ENCODE data around the gene NENF. TPM values are rescaled to one million over a fixed set of nuclear protein-coding genes. Genes with fewer than 3 reads are reported as not detected.
"Not testable (repeated sequence)": the region's sequence is repeated elsewhere in the genome, so short reads cannot be mapped to it uniquely, and the experiment has no call there.

Gene NENF
- total RNA-seq, result 10 to 100 TPM; 43.9 to 49.7 TPM

- peaks cover 18% of the 10 kb centered on the region for H3K4me1 Mint-ChIP-seq
- ATAC-seq (replicated peaks), result peak; percentile 99
- H3K36me3 Mint-ChIP-seq (ENCODE audit: low read depth), result no peaks in the 10 kb centered on the region
- no peaks in the 10 kb centered on the region for H3K9me3 Mint-ChIP-seq
- peak within 1 kb of the TSS; percentile 76 for H3K27ac Mint-ChIP-seq
- no peaks in the 10 kb centered on the region for H3K27me3 Mint-ChIP-seq
- peak within 1 kb of the TSS; percentile 82 for H3K4me3 Mint-ChIP-seq
Measured at GRCh38 chr1:212432661-212433576, at the start of gene NENF. Gene NENF (plus strand): TSS chr1:212432920. CDS start chr1:212432944, 24 bp downstream.

GRCh38 chr1:212386029-212386428 is 46.7 kb upstream of the NENF start:
- peak overlapping the region; percentile 29 for H3K27ac Mint-ChIP-seq
- peaks cover 6% of the 10 kb centered on the region for H3K4me1 Mint-ChIP-seq
- ATAC-seq (replicated peaks), result no peak
- peaks cover 76% of the 10 kb centered on the region for H3K36me3 Mint-ChIP-seq (ENCODE audit: low read depth)
- H3K27me3 Mint-ChIP-seq, result no peaks in the 10 kb centered on the region
- H3K4me3 Mint-ChIP-seq, result no peak overlapping the region
- peaks cover 3% of the 10 kb centered on the region for H3K9me3 Mint-ChIP-seq

GRCh38 chr1:212388985-212389716 is 43.6 kb upstream of the NENF start:
- no peak overlapping the region for H3K27ac Mint-ChIP-seq
- peaks cover 3% of the 10 kb centered on the region for H3K9me3 Mint-ChIP-seq
- H3K4me3 Mint-ChIP-seq, result no peak overlapping the region
- peaks cover 6% of the 10 kb centered on the region for H3K4me1 Mint-ChIP-seq
- H3K36me3 Mint-ChIP-seq (ENCODE audit: low read depth), result peaks cover 57% of the 10 kb centered on the region
- no peak for ATAC-seq (replicated peaks)
- no peaks in the 10 kb centered on the region for H3K27me3 Mint-ChIP-seq

- ATAC-seq (replicated peaks); H3K27me3 Mint-ChIP-seq; H3K4me3 Mint-ChIP-seq; H3K4me1 Mint-ChIP-seq; H3K9me3 Mint-ChIP-seq; H3K27ac Mint-ChIP-seq: not testable (repeated sequence)
- peaks cover 30% of the 10 kb centered on the region for H3K36me3 Mint-ChIP-seq (ENCODE audit: low read depth)
Measured at GRCh38 chr1:212395678-212396437, 36.9 kb upstream of the NENF start.

- Mint-ChIP-seq H3K27me3 (no peaks in the 10 kb centered on the region), H3K4me3 (no peak overlapping the region), H3K9me3 (no peaks in the 10 kb centered on the region), H3K27ac (no peak overlapping the region), H3K36me3 (ENCODE audit: low read depth) (peaks cover 22% of the 10 kb centered on the region), H3K4me1 (no peaks in the 10 kb centered on the region)
- ATAC-seq (replicated peaks), result no peak
Measured at GRCh38 chr1:212396638-212397037, 36.1 kb upstream of the NENF start.

GRCh38 chr1:212397171-212397570 is 35.5 kb upstream of the NENF start:
- no peak for ATAC-seq (replicated peaks)
- no peak overlapping the region for H3K27ac Mint-ChIP-seq
- H3K4me1 Mint-ChIP-seq, result no peaks in the 10 kb centered on the region
- peaks cover 25% of the 10 kb centered on the region for H3K36me3 Mint-ChIP-seq (ENCODE audit: low read depth)
- no peaks in the 10 kb centered on the region for H3K27me3 Mint-ChIP-seq
- H3K4me3 Mint-ChIP-seq, result no peak overlapping the region
- no peaks in the 10 kb centered on the region for H3K9me3 Mint-ChIP-seq

- peaks cover 50% of the 10 kb centered on the region for H3K36me3 Mint-ChIP-seq (ENCODE audit: low read depth)
- no peak for ATAC-seq (replicated peaks)
- H3K4me3 Mint-ChIP-seq, result no peak overlapping the region
- peaks cover 13% of the 10 kb centered on the region for H3K4me1 Mint-ChIP-seq
- no peaks in the 10 kb centered on the region for H3K9me3 Mint-ChIP-seq
- H3K27me3 Mint-ChIP-seq, result no peaks in the 10 kb centered on the region
- H3K27ac Mint-ChIP-seq, result no peak overlapping the region
Measured at GRCh38 chr1:212401042-212401441, 31.7 kb upstream of the NENF start.

GRCh38 chr1:212401838-212402582 is 30.7 kb upstream of the NENF start:
- ATAC-seq (replicated peaks), result no peak
- H3K4me1 Mint-ChIP-seq, result peaks cover 13% of the 10 kb centered on the region
- H3K36me3 Mint-ChIP-seq (ENCODE audit: low read depth), result peaks cover 49% of the 10 kb centered on the region
- H3K27me3 Mint-ChIP-seq, result no peaks in the 10 kb centered on the region
- H3K4me3 Mint-ChIP-seq, result no peak overlapping the region
- H3K27ac Mint-ChIP-seq, result no peak overlapping the region
- H3K9me3 Mint-ChIP-seq, result no peaks in the 10 kb centered on the region

- peaks cover 13% of the 10 kb centered on the region for H3K4me1 Mint-ChIP-seq
- H3K4me3 Mint-ChIP-seq, result no peak overlapping the region
- no peaks in the 10 kb centered on the region for H3K9me3 Mint-ChIP-seq
- ATAC-seq (replicated peaks), result no peak
- no peaks in the 10 kb centered on the region for H3K27me3 Mint-ChIP-seq
- peaks cover 56% of the 10 kb centered on the region for H3K36me3 Mint-ChIP-seq (ENCODE audit: low read depth)
- H3K27ac Mint-ChIP-seq, result peak overlapping the region; percentile 43
Measured at GRCh38 chr1:212402666-212403321, 29.9 kb upstream of the NENF start.

- peaks cover 65% of the 10 kb centered on the region for H3K36me3 Mint-ChIP-seq (ENCODE audit: low read depth)
- no peak for ATAC-seq (replicated peaks)
- H3K27me3 Mint-ChIP-seq, result no peaks in the 10 kb centered on the region
- H3K27ac Mint-ChIP-seq, result no peak overlapping the region
- H3K4me3 Mint-ChIP-seq, result no peak overlapping the region
- no peaks in the 10 kb centered on the region for H3K9me3 Mint-ChIP-seq
- peaks cover 18% of the 10 kb centered on the region for H3K4me1 Mint-ChIP-seq
Measured at GRCh38 chr1:212410231-212410820, 22.4 kb upstream of the NENF start.

- Mint-ChIP-seq H3K4me3 (no peak overlapping the region), H3K36me3 (ENCODE audit: low read depth) (peaks cover 46% of the 10 kb centered on the region), H3K4me1 (peaks cover 19% of the 10 kb centered on the region), H3K27ac (no peak overlapping the region), H3K9me3 (no peaks in the 10 kb centered on the region), H3K27me3 (no peaks in the 10 kb centered on the region)
- ATAC-seq (replicated peaks), result no peak
Measured at GRCh38 chr1:212412374-212412773, 20.3 kb upstream of the NENF start.

GRCh38 chr1:212413902-212414327 is 18.8 kb upstream of the NENF start:
- Mint-ChIP-seq H3K36me3 (ENCODE audit: low read depth) (peaks cover 31% of the 10 kb centered on the region), H3K27me3 (no peaks in the 10 kb centered on the region), H3K4me3 (peak overlapping the region; percentile 95), H3K27ac (peak overlapping the region; percentile 31), H3K4me1 (peaks cover 19% of the 10 kb centered on the region), H3K9me3 (no peaks in the 10 kb centered on the region)
- ATAC-seq (replicated peaks), result peak; percentile 28
